NCI-H2171 (cell line): Measurements from ENCODE around the gene NANS.
A peak's percentile ranks its signal among the peaks of the same experiment; 100 is the strongest.
"Not testable (repeated sequence)": the region's sequence is repeated elsewhere in the genome, so short reads cannot be mapped to it uniquely, and the experiment has no call there.

Source experiments
- DNase-seq: peaks from one replicate; lab custom pipeline; 2025; lab: John Stamatoyannopoulos, UW

NANS gene

DNA sequence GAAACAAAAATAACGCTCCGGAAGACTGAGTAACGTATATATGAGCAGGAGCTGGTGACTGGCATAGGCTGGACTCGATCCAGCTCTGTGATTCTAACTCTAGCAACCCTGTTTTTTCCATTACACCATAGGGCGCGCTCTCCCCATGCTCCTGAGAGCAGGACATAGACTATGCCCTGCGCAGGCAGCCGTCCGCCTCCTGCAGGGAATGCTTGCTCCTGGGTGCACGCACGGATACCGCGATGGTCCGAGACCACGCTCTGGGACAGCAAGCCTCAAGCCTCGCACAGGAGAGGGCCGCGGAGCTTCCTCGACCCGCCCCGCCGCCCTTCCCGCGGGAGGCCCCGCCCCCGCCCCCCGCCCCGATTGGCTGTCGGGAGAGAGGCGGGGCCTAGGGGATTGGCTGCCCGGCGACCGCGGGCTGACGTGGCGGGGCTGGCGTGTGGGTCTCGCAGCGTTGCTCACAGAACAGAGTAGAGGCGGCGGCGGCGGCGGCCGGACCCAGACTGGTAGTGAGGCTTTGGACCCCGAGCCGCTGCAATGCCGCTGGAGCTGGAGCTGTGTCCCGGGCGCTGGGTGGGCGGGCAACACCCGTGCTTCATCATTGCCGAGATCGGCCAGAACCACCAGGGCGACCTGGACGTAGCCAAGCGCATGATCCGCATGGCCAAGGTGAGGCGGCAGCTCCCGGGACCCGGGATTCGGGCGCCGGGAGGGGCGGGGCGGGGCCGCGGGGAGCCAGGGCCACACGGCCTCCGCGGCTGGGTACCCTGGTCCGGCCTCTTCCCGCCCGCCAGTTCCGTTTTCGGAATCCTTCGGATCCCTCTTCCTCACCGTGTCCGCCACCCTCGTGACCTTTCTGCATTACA is at the start of gene NANS:
Gene NANS, plus strand, starts transcription at position 464 of the 869 bp plus-strand sequence. Its CDS starts 77 bp downstream, at position 541.
- peak; percentile 90 for DNase-seq

DNA sequence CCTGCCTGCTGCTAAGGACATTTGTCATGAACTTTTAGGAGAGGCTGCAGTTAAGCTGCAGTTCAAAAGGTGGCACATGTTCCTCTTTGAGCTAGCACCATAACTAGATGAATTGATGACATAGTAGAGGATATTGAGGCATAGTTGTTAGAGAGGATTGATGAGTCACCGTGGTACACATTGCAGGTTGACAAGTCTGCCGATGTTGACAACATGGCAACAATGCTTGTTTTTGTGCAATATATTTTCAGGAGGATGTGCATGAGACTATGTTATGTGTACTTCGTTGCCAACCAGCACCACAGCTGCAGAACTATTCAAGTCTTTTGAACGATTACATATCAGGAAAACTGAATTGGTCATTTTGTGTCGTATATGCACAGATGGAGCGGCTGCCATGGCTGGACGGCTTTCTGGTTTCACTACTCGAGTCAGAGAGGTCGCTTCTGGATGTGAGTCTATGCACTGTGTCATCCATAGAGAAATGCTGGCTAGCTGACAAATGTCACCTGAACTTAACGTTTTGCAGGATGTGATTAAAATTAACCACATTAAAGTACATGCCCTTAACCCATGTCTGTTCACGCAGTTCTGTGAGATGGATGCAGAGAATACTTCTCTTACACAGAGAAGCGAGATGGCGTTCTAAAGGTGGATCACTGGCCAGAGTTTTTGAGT is 49.1 kb upstream of the NANS start:
- DNase-seq = no peak

DNA sequence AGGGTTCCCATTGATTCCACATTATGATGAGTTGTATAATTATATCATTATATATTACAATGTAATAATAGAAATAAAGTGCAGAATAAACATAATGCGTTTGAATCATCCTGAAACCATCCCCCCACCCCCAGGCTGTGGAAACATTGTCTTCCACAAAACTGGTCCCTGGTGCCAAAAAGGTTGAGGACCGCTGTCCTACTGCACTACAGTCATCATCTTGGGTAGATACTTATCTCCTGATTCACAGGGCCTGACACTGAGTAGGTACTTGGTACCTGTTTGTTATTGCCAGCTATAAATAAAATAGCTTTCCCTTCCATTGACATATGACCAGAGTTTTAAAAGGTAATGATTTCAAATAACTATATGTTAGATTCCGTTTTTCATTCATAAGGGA is 47.8 kb upstream of the NANS start:
- no peak for DNase-seq

GRCh38 chr9:98009437-98009836 is 47.1 kb upstream of the NANS start:
- no peak for DNase-seq

GRCh38 chr9:98009936-98010335 is 46.6 kb upstream of the NANS start:
- DNase-seq = no peak

DNA sequence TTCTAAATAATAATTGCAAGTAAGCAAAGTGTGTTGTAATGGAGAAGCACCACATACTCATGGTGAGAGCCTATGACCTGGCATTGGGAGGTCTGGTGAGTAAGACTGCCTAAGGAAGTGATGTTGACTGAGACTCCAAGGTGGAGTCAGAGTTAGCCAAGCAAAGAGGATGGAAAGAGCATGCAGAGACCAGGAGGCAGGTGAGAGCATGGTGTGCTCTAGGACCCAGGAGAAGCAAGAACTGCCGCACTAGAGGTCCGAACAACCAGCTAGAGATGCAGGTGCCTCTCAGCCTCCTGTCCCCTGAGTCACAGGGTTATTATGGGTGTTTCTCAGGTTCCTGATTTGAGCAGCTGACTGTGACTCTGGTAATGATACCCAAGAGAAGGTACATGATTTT is 46.1 kb upstream of the NANS start:
- no peak for DNase-seq

GRCh38 chr9:98011122-98011521 is 45.4 kb upstream of the NANS start:
- DNase-seq = no peak

- DNase-seq = no peak
Measured at GRCh38 chr9:98016137-98016680, 40.3 kb upstream of the NANS start.

DNA sequence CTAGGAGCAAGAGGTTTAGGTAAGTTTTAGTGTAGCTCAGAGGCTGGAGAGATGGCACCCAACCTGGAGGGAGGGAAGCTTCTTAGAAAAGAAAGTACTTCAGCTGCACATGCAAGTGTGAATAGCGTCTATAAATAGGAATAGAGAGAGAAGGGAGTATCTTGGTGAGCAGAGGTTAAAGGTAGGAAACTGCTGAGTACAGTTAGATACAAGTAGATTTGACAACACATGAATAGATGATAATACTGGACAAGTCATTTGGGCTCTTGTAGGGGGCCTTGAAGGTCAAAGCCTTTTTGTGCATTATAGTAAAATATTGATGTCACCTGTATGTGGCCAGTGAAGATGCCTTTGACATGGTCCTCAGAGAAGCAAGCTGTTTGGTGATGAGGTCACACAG is 39.2 kb upstream of the NANS start:
- no peak for DNase-seq

- DNase-seq = no peak
Measured at GRCh38 chr9:98018347-98018746, 38.2 kb upstream of the NANS start.

GRCh38 chr9:98019098-98019497 is 37.4 kb upstream of the NANS start:
- no peak for DNase-seq

GRCh38 chr9:98019869-98020268 is 36.7 kb upstream of the NANS start:
- DNase-seq = not testable (repeated sequence)

DNA sequence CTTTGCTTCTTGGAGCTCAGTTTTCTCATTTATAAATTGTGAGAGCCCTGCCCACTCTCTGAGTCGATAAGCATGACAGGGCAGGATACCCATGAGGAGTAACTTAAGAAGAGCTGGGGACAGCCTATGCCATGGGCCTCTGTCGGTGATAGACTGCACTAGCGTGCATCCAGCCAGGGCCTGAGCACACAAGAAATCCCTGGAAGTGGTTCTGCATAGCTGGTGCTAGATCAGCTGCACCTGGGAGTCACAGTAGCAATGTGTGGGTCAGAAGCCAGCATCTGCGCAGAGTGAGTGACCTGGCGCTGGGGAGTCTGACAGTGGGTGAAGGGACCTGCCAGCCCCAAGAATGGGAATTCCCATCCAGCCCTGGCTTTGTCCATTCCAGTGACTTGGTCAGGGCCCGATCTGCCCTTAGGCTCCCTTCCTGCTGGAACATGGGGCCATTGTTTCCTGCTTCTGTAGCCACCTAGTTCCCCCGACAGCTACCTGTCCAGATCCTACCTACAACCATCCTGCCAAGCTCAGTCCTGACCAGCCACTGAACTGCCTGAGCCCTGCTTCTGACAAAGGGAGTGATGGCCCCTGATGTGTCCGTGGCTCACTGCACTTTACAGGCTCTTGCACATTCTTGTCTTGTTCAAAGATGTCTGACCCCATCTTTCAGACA is 35.9 kb upstream of the NANS start:
- no peak for DNase-seq

DNA sequence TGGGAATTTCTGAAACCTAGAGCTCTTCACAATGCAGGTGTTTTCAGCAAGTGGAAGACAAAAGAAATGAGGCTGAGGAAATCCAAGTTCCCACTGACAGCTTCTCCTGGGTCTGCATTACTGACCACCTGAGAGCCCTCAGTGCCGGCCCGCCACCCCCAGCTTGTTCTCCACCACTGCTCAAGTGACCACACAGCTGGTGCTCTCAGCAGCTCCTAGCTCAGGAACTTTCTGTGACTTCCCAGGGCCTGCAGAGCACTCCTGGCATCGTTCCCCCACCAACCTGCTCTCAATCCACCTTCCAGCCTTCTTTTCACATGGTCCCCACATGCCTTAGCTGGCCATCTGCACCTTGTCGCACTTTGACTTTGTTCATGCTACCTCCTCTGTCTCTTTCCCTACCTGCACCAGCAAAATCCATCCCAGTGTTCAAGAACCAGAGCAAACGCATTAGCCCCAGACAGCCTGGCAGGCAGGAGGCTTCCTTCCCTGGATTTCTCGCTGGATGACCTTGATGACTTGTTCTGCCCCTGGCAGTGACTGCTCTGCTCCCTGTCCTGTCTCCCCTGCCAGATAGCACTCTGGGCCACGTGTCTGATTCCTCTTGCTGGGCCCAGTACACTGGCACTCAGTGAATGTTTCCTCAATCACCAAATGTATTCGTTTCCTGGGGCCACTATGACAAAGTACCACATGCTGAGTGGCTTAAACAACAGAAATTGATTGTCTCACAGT is 35.1 kb upstream of the NANS start:
- DNase-seq = no peak

DNA sequence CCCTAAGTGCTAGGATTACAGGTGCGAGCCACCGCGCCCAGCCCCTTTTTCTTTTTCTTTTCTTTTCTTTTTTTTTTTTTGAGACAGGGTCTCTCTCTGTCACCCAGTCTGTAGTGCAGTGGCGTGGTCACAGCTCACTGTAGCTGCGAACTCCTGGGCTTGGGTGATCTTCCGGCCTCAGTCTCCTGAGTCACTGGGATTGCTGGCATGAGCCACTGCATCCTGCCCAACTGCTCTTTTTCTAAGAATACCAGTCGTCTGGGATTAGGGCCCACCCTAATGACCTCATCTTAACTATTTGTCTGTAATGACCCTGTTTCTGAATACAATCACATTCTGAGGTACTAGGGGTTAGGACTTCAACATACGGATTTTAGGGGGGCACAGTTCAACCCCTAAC is 34.1 kb upstream of the NANS start:
- no peak for DNase-seq

DNA sequence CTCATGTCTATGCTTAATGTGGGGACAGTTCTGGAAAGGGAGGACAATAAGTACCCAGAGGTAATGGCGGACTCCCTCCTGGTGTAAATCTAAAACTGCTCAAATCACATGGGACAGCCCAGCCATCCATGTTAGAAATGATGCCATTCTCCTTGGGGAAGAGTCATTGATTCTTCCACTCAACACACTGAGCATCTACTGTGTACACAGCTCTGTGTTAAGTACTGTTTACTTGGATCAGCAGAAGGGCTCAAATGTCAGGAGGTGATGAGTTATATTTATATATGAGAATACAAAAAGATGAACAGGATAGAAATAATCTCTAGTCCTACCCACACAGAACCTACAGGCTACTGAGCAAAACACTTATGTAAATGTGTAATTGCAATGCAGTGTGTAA is 31.8 kb upstream of the NANS start:
- no peak for DNase-seq

DNA sequence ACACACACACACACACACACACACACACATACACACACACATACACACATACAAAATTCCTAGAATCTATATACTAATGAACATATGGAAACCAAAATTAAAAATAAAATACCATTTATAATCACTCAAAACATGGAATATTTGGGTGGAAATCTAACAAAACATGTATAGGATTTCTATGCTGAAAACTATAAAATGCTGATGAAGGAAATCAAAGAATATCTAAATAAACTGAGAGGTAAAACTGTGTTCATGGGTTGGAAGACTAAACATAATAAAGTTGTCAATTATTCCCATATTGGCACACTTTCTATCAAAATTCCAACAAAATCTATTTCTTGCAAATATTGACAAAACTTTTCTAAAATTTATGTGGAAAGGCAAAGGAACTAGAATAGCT is 25.4 kb upstream of the NANS start:
- DNase-seq = no peak

- DNase-seq = no peak
Measured at GRCh38 chr9:98031935-98032334, 24.6 kb upstream of the NANS start.

DNA sequence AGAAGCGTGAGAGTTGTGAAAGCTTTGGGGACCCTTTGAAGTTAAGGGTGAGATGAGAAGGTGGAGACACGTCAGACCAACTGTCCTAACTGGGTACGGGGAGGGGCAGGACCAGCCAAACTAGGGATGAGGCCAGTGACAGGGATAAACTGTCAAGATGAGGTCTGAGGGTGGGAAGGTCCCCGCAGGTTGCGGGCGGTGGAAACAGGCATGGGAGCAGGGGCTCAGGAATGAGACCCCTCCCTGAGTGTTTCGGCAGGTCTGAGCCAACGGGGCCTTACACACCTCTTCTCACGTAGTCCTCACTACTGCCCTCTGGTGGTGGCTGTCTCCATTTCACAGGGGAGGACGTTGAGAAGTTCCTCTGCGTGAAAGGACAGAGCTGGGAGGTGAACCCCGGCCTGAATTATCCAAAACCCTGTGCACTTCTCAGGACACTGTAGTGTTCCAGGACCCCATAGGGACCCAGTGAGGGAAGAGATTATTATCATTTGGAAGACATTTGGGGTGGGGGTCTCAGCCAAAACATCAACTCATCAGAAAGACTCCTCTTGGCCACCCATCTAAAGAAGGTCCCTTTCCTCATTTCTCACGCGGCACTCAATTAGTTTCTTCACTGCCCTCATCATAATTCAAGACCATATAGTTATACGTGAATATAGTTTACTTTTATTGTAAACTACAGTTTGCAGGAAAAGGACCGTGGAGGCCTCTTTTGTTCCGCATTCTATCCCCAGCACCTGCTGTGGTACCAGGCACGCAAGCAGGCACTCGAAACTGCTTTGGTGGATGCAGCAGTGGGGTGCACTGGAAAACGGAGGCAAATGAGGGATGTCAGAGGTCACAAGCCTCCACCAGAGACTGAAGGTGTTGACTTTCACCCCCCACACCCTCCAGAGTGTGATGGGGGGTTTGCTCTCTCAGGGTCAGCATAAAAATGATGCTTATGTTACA is 21.7 kb upstream of the NANS start:
- peak; percentile 50 for DNase-seq

- no peak for DNase-seq
Measured at GRCh38 chr9:98037357-98037756, 19.2 kb upstream of the NANS start.

DNA sequence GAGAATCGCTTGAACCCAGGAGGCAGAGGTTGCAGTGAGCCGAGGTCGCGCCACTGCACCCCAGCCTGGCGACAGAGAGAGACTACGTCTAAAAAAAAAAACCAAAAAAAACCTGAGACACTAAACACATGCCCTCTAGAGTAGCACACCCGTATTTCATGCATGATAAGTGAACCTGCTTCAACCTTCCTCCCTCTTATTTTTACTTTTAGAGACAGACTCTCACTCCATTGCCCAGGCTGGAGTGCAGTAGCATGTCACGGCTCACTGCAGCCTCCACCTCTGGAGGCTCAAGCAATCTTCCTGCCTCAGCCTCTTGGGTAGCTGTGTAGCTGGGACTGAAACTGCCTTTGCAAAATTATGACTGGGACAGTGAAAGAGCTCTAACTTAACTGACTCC is 17.6 kb upstream of the NANS start:
- DNase-seq = no peak
